DOHH2 (cell line): ENCODE results near the gene DYRK1A.
"Not testable (repeated sequence)": the region's sequence is repeated elsewhere in the genome, so short reads cannot be mapped to it uniquely, and the experiment has no call there.

Source experiments
- H3F3A ChIP-seq: fragments of 200-600 bp; sonication (generic), shearing (Covaris generic); 2 replicates; pipeline ENCODE4 v1.6.0; 2016; ENCODE audit warnings: antibody characterized with exemption, mild to moderate bottlenecking; ENCODE audit not compliant: control insufficient read depth, insufficient read depth
- H3K27ac ChIP-seq: fragments of 200-600 bp; sonication (generic); 2 replicates; pipeline ENCODE4 v1.5.1; 2014; ENCODE audit warnings: low read depth, mild to moderate bottlenecking, low read length, moderate library complexity
- H3K27me3 ChIP-seq: fragments of 200-600 bp; sonication (generic); 2 replicates; pipeline ENCODE4 v1.6.1; 2014; ENCODE audit warnings: mild to moderate bottlenecking, low read length, mixed read lengths; ENCODE audit not compliant: control insufficient read depth
- H3K36me3 ChIP-seq: fragments of 200-600 bp; sonication (generic); 2 replicates; pipeline ENCODE4 v1.6.1; 2014; ENCODE audit warnings: mild to moderate bottlenecking, low read length, moderate library complexity, mixed read lengths; ENCODE audit not compliant: control insufficient read depth
- H3K4me1 ChIP-seq: fragments of 200-600 bp; sonication (generic); 2 replicates; pipeline ENCODE4 v1.6.1; 2014; ENCODE audit warnings: mild to moderate bottlenecking, low read length, mixed read lengths; ENCODE audit not compliant: control insufficient read depth
- H3K4me2 ChIP-seq: fragments of 200-600 bp; sonication (generic); 2 replicates; pipeline ENCODE4 v1.6.0; 2014; ENCODE audit warnings: mild to moderate bottlenecking, low read length, moderate library complexity
- H3K4me3 ChIP-seq: fragments of 200-600 bp; sonication (generic); 2 replicates; pipeline ENCODE4 v1.5.1; 2014; ENCODE audit warnings: mild to moderate bottlenecking, low read length, mixed read lengths
- H3K79me2 ChIP-seq: fragments of 200-600 bp; sonication (generic); 2 replicates; pipeline ENCODE4 v1.6.1; 2014; ENCODE audit warnings: mild to moderate bottlenecking, low read length, mixed read lengths; ENCODE audit not compliant: control insufficient read depth
- H3K9me2 ChIP-seq: fragments of 200-600 bp; sonication (generic); replicated peaks from 2 replicates; pipeline ENCODE4 v1.6.1; 2014; ENCODE audit warnings: mild to moderate bottlenecking, low read length, mixed read lengths; ENCODE audit not compliant: control insufficient read depth
- H3K9me3 ChIP-seq: fragments of 200-600 bp; sonication (generic); 2 replicates; pipeline ENCODE4 v1.6.1; 2014; ENCODE audit warnings: antibody characterized with exemption, low read length, mixed read lengths; ENCODE audit not compliant: control insufficient read depth, insufficient read depth
- H4K20me1 ChIP-seq: fragments of 200-600 bp; sonication (generic); 2 replicates; pipeline ENCODE4 v1.6.0; 2014; ENCODE audit warnings: low read depth, mild to moderate bottlenecking, antibody characterized with exemption, low read length, moderate library complexity; ENCODE audit not compliant: control insufficient read depth, insufficient read depth
- EZH2phosphoT487 ChIP-seq: fragments of 200-600 bp; sonication (generic); IDR thresholded peaks from 2 replicates; pipeline ENCODE4 v1.6.1; 2017; ENCODE audit warnings: borderline replicate concordance, mild to moderate bottlenecking, antibody characterized with exemption, low read length, moderate library complexity, mixed read lengths
- TF ChIP-seq, protein P1 (sequence below): fragments of 200-600 bp; sonication (generic); IDR thresholded peaks from one replicate; pipeline ENCODE4 v1.5.1; 2014; ENCODE audit warnings: antibody characterized with exemption, mild to moderate bottlenecking, low read depth, low read length; ENCODE audit not compliant: poor library complexity, severe bottlenecking

The DYRK1A gene

DNA sequence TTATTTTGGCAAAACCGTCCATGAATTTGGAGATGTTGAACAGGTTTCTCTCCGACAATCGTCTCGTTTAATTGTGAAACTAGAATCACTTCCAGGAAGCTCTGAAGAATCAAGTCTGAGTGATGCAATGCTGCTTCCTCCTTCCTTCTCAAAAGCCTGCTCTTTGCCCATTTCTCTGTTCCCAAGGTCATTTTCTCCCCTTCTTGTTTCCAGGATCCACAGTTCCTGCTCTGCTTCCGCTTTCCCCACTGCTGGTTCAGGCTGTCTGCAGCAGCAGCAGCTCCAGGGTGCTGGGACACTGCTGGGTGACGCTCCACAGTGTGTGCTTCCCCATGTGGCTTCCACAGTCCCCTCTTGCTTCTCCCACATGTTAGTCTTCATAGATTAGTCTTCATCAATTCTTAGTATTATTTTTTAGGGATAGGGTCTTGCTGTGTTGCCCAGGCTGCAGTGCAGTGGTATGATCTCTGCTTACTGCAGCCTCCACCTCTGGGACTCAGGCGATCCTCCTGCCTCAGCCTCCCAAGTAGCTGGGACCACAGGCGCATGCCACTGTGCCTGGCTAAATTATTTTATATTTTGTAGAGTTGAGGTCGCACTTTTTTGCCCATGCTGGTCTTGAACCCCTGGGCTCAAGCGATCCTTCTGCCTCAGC, 156.2 kb downstream of the DYRK1A start:
- no peaks in the 10 kb centered on the region for H3K36me3 ChIP-seq
- H3K9me2 ChIP-seq, result no peaks in the 10 kb centered on the region
- no peak overlapping the region for H3K4me2 ChIP-seq
- 0 out of 2 replicates have a peak, but pooled peaks cover 4% of the 10 kb centered on the region for H4K20me1 ChIP-seq
- H3K4me1 ChIP-seq, result no peaks in the 10 kb centered on the region
- H3K9me3 ChIP-seq, result no peaks in the 10 kb centered on the region
- H3F3A ChIP-seq, result no peaks in the 10 kb centered on the region; the same call in 1 of the 2 replicates
- no peak overlapping the region for H3K4me3 ChIP-seq
- no peaks in the 10 kb centered on the region for H3K79me2 ChIP-seq
- no peaks in the 10 kb centered on the region for H3K27me3 ChIP-seq
- H3K27ac ChIP-seq, result no peak overlapping the region
- TF ChIP-seq, protein P1, sequence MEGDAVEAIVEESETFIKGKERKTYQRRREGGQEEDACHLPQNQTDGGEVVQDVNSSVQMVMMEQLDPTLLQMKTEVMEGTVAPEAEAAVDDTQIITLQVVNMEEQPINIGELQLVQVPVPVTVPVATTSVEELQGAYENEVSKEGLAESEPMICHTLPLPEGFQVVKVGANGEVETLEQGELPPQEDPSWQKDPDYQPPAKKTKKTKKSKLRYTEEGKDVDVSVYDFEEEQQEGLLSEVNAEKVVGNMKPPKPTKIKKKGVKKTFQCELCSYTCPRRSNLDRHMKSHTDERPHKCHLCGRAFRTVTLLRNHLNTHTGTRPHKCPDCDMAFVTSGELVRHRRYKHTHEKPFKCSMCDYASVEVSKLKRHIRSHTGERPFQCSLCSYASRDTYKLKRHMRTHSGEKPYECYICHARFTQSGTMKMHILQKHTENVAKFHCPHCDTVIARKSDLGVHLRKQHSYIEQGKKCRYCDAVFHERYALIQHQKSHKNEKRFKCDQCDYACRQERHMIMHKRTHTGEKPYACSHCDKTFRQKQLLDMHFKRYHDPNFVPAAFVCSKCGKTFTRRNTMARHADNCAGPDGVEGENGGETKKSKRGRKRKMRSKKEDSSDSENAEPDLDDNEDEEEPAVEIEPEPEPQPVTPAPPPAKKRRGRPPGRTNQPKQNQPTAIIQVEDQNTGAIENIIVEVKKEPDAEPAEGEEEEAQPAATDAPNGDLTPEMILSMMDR, result no peak
- no peak for TF ChIP-seq EZH2phosphoT487

DNA sequence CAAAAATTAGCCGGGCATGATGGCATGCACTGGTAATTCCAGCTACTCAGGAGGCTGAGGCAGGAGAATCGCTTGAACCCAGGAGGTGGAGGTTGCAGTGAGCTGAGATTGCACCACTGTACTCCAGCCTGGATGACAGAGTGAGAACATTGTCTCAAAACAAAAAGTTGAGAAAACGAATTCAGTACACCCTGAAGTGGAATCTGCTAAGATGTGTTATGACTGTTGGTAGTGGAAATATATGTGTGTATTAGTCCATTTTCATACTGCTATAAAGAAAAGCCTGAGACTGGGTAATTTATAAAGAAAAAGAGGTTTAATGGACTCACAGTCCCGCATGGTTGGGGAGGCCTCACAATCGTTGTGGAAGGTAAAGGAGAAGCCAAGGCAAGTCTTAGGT, 158.4 kb downstream of the DYRK1A start:
- H4K20me1 ChIP-seq, H3K4me1 ChIP-seq, H3K36me3 ChIP-seq, H3K27ac ChIP-seq, H3K4me3 ChIP-seq, H3K27me3 ChIP-seq, H3F3A ChIP-seq, H3K4me2 ChIP-seq, H3K79me2 ChIP-seq, H3K9me2 ChIP-seq, H3K9me3 ChIP-seq: not testable (repeated sequence)

DNA sequence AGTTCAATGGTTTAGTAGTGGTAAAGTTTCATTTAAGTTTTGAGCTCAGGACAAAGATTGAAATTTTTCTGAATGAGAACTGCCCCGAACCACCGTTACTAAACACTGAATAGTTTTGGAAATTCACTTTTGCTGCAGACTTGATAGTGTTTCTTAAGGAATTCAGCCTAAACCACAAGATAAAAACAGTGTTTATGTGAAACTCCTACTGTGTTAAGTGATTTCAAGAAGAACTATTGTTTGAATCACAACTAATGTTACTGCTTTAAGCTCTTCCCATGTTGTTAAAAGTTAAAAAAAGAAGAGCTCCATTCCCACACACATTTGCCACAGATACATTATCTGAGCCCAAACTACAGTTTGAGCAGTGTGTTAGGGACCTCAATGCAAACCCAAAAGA, 159.2 kb downstream of the DYRK1A start:
- Histone ChIP-seq H3K36me3 (no peaks in the 10 kb centered on the region), H3K9me3 (no peaks in the 10 kb centered on the region), H3K27me3 (0 out of 2 replicates have a peak, but pooled peaks cover 7% of the 10 kb centered on the region), H3F3A (no peaks in the 10 kb centered on the region; the same call in 1 of the 2 replicates), H4K20me1 (no peaks in the 10 kb centered on the region), H3K27ac (no peak overlapping the region), H3K4me1 (no peaks in the 10 kb centered on the region), H3K4me2 (no peak overlapping the region), H3K9me2 (no peaks in the 10 kb centered on the region), H3K79me2 (no peaks in the 10 kb centered on the region), H3K4me3 (no peak overlapping the region)
- TF ChIP-seq EZH2phosphoT487, result no peak
- TF ChIP-seq, protein P1, result no peak

DNA sequence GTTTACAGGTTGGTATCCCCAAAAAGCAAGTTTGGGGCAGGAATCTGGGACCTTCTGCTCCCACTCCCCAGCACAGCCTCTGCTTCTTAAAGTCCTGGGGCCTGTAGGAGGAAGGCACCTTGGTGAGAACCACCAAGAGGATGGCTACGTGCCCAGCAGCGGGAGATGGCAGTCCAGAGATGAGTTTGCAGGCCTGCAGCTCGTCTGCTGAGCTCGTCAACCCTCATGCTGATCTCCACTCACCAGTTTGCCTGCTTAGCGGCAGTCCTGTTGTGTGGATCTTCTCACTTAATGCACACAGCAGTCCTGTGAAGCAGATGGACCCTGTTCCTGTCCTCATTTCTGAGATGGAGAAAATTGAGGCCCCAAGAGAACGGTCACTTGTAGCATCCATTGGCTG, 160.5 kb downstream of the DYRK1A start:
- H3K4me1 ChIP-seq, result no peaks in the 10 kb centered on the region
- H3K27me3 ChIP-seq, result peaks cover 14% of the 10 kb centered on the region

More for the DNA sequence above, 160.5 kb downstream of the DYRK1A start:
- Histone ChIP-seq H3K9me2 (no peaks in the 10 kb centered on the region), H3K4me2 (no peak overlapping the region), H3K36me3 (no peaks in the 10 kb centered on the region), H3F3A (no peaks in the 10 kb centered on the region; the same call in 1 of the 2 replicates), H3K9me3 (no peaks in the 10 kb centered on the region), H3K27ac (no peak overlapping the region), H4K20me1 (no peaks in the 10 kb centered on the region), H3K4me3 (no peak overlapping the region), H3K79me2 (no peaks in the 10 kb centered on the region)
- TF ChIP-seq, protein P1, result no peak
- no peak for TF ChIP-seq EZH2phosphoT487
